Smooth muscle cell of the coronary artery (primary cell): ENCODE results near the gene ABCC8. TPM values are rescaled to one million over a fixed set of nuclear protein-coding genes. Genes with fewer than 3 reads are reported as not detected.

Source experiments
- total RNA-seq: library from RNA; depleted of rRNA; stranded (reverse); fragments of >200 nt; gene quantifications from 2 replicates; pipeline ENCODE4 v1.2.3, GENCODE V29; 2014; ENCODE audit warnings: low replicate concordance

The ABCC8 gene
- under 0.01 TPM in 1 of 2 replicates, not detected in the other for total RNA-seq

DNA sequence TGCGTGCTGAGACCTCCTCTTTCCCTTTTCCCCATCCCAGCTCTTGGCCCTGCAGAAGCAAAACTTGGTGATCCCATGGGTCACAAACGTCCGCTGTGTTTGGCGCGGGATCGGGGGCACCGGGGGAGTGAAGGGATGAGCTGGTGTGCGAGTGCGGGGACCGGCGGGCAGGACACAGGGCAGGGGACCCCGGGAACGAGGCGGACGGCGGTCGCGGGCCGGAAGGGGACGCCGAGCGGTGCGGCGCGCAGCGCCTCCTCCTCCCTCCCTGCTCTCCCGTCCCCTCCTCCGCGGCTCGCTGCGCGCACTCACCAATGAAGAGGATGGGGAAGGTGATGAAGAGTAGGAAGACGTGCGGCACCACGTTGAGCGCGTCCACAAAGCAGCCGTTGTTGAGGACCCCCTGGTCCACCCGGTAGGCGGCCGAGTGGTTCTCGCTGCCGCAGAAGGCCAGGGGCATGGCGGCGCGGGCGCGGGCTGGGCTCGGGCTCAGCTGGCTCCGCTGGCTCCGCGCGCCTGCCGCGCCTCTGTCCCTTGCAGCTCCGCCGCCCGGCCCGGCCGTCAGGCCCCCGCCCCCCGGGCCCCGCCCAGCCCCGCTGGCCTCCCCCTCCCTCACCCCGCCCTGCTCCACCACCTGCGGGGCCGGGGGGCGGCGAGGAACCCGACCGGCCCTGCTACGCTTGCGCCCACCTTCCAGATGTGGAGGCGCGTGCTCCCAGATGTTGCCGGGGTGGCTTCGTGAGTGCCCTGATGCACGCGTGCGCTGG is at the start of gene ABCC8:
Gene ABCC8, minus strand, starts transcription at position 529 of the 767 bp plus-strand sequence. Its CDS starts 69 bp downstream, at position 460.

DNA sequence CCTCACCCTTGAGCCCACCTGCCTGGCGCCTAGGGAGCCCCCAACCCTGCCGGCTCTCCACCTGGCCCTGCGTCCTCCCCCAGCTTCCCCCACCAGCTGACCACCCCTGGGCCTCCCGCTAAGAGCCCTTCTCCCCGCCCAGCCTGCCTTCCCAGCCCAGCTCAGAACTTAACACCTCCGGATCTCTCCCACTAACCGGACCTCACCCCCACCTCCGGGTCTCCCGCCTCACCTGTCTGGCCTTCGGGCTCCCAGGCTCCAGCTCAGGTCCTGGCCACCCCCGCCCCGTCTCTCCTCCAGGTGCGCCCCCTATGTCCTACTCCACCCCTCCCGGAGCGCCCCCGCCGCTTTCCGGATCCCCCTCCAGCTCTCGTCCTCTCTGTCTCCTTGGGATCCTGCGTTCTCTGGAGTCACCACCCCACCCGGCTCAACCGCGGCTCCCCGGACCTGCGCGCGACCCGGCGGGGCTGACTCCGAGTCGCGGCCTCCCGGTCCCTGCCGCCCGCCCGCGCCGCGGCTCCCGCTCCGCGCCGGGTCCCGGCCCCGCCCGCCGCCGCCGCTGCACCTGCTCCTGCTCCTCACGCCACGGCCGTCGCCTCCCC is 87.9 kb downstream of the ABCC8 start, which contains the start of gene KCNJ11:
Gene KCNJ11, minus strand, starts transcription at position 51 of the 602 bp plus-strand sequence. CDS start 568 bp downstream, outside the sequence.

DNA sequence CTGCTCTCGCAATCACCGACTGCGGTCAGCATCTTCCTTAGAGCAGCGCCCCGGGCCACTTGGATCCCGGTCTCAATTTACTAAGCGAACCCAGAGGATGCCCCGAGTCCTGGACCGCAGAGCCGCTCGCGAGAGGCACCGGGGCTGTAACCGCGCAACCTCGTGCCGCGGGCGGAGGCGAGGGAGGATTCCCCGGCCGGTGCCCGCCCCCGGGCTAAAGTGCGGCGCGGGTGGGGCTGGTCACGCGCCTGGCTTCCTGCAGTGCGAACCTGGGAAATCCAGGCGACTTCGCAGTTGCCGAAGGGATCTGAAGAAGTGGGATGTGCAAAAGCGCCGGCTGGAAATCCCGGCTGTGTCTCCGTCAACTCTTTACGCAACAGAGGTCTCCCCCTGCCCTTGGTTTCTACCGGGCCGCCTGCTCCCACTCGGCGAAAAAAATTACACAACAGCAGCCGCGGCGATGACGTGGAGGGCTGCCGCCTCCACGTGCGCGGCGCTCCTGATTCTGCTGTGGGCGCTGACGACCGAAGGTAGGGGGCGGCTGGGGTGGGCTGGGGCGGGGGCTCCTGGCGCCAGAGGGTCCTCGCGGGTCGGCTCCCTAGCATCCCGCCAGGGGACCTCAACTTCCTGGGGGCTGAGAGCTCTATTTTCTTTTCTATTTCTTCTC is 125.0 kb downstream of the ABCC8 start, which contains the start of gene NCR3LG1:
Gene NCR3LG1, plus strand, starts transcription at position 291 of the 667 bp plus-strand sequence. Its CDS starts 170 bp downstream, at position 461.

Other genes with a start within 250 kb of the ABCC8 start
- gene NUCB2, start 200.1 kb downstream of the ABCC8 start, total RNA-seq = 71.6 and 102 TPM in 2 replicates
- gene NCR3LG1, start 125.0 kb downstream of the ABCC8 start, total RNA-seq = 0.94 and 2.7 TPM in 2 replicates
- gene KCNJ11, start 88.2 kb downstream of the ABCC8 start, total RNA-seq = not detected in 2 replicates
- not detected in 2 replicates for gene USH1C, start 67.6 kb upstream of the ABCC8 start, total RNA-seq
- not detected in 2 replicates for gene OTOG, start 70.4 kb upstream of the ABCC8 start, total RNA-seq
- gene MYOD1, start 242.7 kb upstream of the ABCC8 start, total RNA-seq = not detected in 2 replicates